CD14-positive monocyte (primary cell): ENCODE data around the gene FAM13C. TPM values are rescaled to one million over a fixed set of nuclear protein-coding genes. Genes with fewer than 3 reads are reported as not detected.

Experiments used
- DNase-seq, 3 donors: peaks; one replicate each; pipeline ENCODE4 v3.0.0-alpha.2; 2011 to 2022
- H2AFZ ChIP-seq: 2 replicates; pipeline ENCODE4 v1.6.0; 2012; ENCODE audit warnings: mild to moderate bottlenecking, low read depth, low read length, inconsistent platforms; ENCODE audit not compliant: insufficient read depth, poor library complexity, severe bottlenecking
- H3K27ac ChIP-seq, 2 donors: 1 replicate in 1 of 2; 2 replicates in 1 of 2; pipeline ENCODE4 v1.5.1; 2012 to 2013; ENCODE audit warnings: low read length in 2 of 2, control low read depth in 1 of 2, inconsistent platforms in 1 of 2, low read depth in 1 of 2, mild to moderate bottlenecking in 1 of 2
- H3K27me3 ChIP-seq, 2 donors: one replicate each; pipeline versions ENCODE4 v1.6.0 to v1.6.1; 2011 to 2013; ENCODE audit warnings: low read length in 2 of 2; ENCODE audit not compliant: control insufficient read depth in 2 of 2, insufficient read depth in 2 of 2
- H3K36me3 ChIP-seq, 2 donors: replicated peaks in 1 of 2; 1 replicate in 1 of 2; 2 replicates in 1 of 2; pipeline versions ENCODE4 v1.5.1 to v1.6.1; 2012 to 2013; ENCODE audit warnings: low read length in 2 of 2, control low read depth in 1 of 2, inconsistent platforms in 1 of 2, mild to moderate bottlenecking in 1 of 2; ENCODE audit not compliant: insufficient read depth in 2 of 2, control insufficient read depth in 1 of 2
- H3K4me1 ChIP-seq, 2 donors: 1 replicate in 1 of 2; 2 replicates in 1 of 2; pipeline versions ENCODE4 v1.5.1 to v1.6.1; 2012 to 2013; ENCODE audit warnings: low read length in 2 of 2, control low read depth in 1 of 2, inconsistent platforms in 1 of 2, mild to moderate bottlenecking in 1 of 2, moderate library complexity in 1 of 2; ENCODE audit not compliant: insufficient read depth in 2 of 2, control insufficient read depth in 1 of 2
- H3K4me2 ChIP-seq: replicated peaks from 2 replicates; pipeline ENCODE3; 2012; ENCODE audit warnings: low read length, moderate library complexity, mild to moderate bottlenecking; ENCODE audit not compliant: poor library complexity, severe bottlenecking; ENCODE audit errors: extremely low read depth
- H3K4me3 ChIP-seq, 3 experiments: fragments of 200-600 bp in 1 of 3; sonication (generic) in 1 of 3; replicated peaks in 1 of 3; 1 replicate in 2 of 3; 2 replicates in 1 of 3; pipeline ENCODE4 v1.5.1; 2011 to 2013; ENCODE audit warnings: low read length in 3 of 3, mild to moderate bottlenecking in 3 of 3, control low read depth in 2 of 3, low read depth in 2 of 3, inconsistent platforms in 1 of 3, moderate library complexity in 1 of 3
- H3K79me2 ChIP-seq: 2 replicates; pipeline ENCODE4 v1.6.0; 2012; ENCODE audit warnings: mild to moderate bottlenecking, control low read depth, inconsistent platforms, low read length, moderate library complexity; ENCODE audit not compliant: insufficient read depth
- H3K9ac ChIP-seq: 2 replicates; pipeline ENCODE4 v1.6.0; 2017; ENCODE audit warnings: low read length, mild to moderate bottlenecking; ENCODE audit not compliant: insufficient read depth, poor library complexity, severe bottlenecking
- H3K9me3 ChIP-seq, 2 donors: replicated peaks in 1 of 2; 1 replicate in 1 of 2; 2 replicates in 1 of 2; pipeline versions ENCODE4 v1.5.1 to v1.6.1; 2012 to 2013; ENCODE audit warnings: low read length in 2 of 2, control low read depth in 1 of 2; ENCODE audit not compliant: control insufficient read depth in 1 of 2, insufficient read depth in 1 of 2
- H4K20me1 ChIP-seq: 2 replicates; pipeline ENCODE4 v1.6.0; 2012; ENCODE audit warnings: mild to moderate bottlenecking, low read length, control low read depth, moderate library complexity; ENCODE audit not compliant: insufficient read depth
- H3K27ac Mint-ChIP-seq, 7 donors: one replicate each; pipeline ENCODE4 v1.8.0; 2020; ENCODE audit warnings: mild to moderate bottlenecking in 7 of 7, mixed read lengths in 7 of 7, moderate library complexity in 6 of 7, inconsistent platforms in 2 of 7
- H3K27me3 Mint-ChIP-seq, 3 donors: one replicate each; pipeline ENCODE4 v1.8.0; 2021 to 2022; ENCODE audit warnings: low read depth in 3 of 3, mild to moderate bottlenecking in 3 of 3, mixed read lengths in 3 of 3, moderate library complexity in 3 of 3, inconsistent platforms in 1 of 3
- H3K36me3 Mint-ChIP-seq, 2 donors: one replicate each; pipeline ENCODE4 v1.8.0; 2020; ENCODE audit warnings: mixed read lengths in 2 of 2, inconsistent platforms in 1 of 2, mild to moderate bottlenecking in 1 of 2
- H3K4me1 Mint-ChIP-seq: one replicate; pipeline ENCODE4 v1.8.0; 2020; ENCODE audit warnings: mild to moderate bottlenecking, mixed read lengths
- H3K4me3 Mint-ChIP-seq, 2 donors: one replicate each; pipeline ENCODE4 v1.8.0; 2020; ENCODE audit warnings: mild to moderate bottlenecking in 2 of 2, mixed read lengths in 2 of 2, moderate library complexity in 1 of 2
- H3K9me3 Mint-ChIP-seq, 7 donors: one replicate each; pipeline ENCODE4 v1.8.0; 2020 to 2022; ENCODE audit warnings: mixed read lengths in 7 of 7, mild to moderate bottlenecking in 6 of 7, moderate library complexity in 6 of 7, inconsistent platforms in 2 of 7
- CTCF ChIP-seq: fragments of 200-600 bp; IDR thresholded peaks from one replicate; pipeline ENCODE4 v1.8.0; 2022; ENCODE audit warnings: antibody characterized with exemption, mild to moderate bottlenecking
- WGBS: methylation state at CpG from one replicate; pipeline ENCODE4 v1.1.5; 2013; ENCODE audit warnings: missing lambda C conversion rate; ENCODE audit not compliant: insufficient coverage; 5-methylcytosine and 5-hydroxymethylcytosine counted together
- intact Hi-C, 2 donors: fragments of 100-400 bp; cut with micrococcal nuclease; formaldehyde crosslinking; loops; one replicate each; pipeline versions ENCODE4 v1.15.0 to v1.15.1; 2023
- polyA plus RNA-seq, 3 donors: library from polyadenylated mRNA; depleted of rRNA in 1 of 3; unstranded in 2 of 3; stranded (reverse) in 1 of 3; fragments of 300-500 nt in 2 of 3; fragments of >200 nt in 1 of 3; fragmentation: Illumina TruSeq in 2 of 3; gene quantifications; 1 replicate in 2 of 3; 2 replicates in 1 of 3; pipeline ENCODE4 v1.2.3, GENCODE V29; 2012 to 2021

Gene FAM13C
- polyA plus RNA-seq, 3 donors, result not detected

DNA sequence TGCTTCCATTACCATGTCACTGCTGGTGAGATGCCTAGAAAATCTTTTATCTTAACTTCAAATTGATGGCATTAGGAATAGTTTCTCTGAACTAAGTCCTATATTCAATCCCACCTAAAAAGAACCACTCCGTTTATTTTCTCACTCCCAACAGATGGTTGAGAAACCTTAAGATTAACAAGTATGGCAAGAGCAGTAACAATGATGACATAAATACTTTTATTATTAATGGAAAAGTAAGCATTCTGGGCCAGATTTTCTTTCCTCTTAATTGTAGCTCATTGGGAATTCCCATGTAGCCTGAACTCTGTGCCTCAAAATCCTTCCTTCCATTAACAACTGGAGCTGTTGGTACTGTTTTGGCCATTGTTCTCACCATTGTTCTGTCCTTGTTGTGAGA lies 21.1 kb upstream of the FAM13C start:
- Histone ChIP-seq H3K27ac (no peak overlapping the region), H3K4me3 (no peak overlapping the region), H3K4me1 (no peaks in the 10 kb centered on the region), H2AFZ (no peak overlapping the region), H3K27me3 (no peaks in the 10 kb centered on the region), H3K9ac (no peak overlapping the region), H3K36me3 (no peaks in the 10 kb centered on the region), H3K4me2 (no peak overlapping the region), H4K20me1 (no peaks in the 10 kb centered on the region), H3K9me3 (no peaks in the 10 kb centered on the region), H3K79me2 (no peaks in the 10 kb centered on the region)
- Mint-ChIP-seq H3K27me3 (no peaks in the 10 kb centered on the region), H3K4me3 (no peak overlapping the region), H3K27ac (no peak overlapping the region), H3K9me3 (peaks cover 0 to 2% (median 0%) of the 10 kb centered on the region in 7 donors), H3K36me3 (no peaks in the 10 kb centered on the region), H3K4me1 (no peaks in the 10 kb centered on the region)
- WGBS, result no CpG with 5 or more reads among the region's 1 CpG
- intact Hi-C loops, result no loop called here
- no peak for TF ChIP-seq CTCF
- no peak for DNase-seq

- H3K36me3 ChIP-seq, result no peaks in the 10 kb centered on the region
- no peaks in the 10 kb centered on the region for H3K27me3 ChIP-seq
- no peak for TF ChIP-seq CTCF
- DNase-seq, result no peak
- no peaks in the 10 kb centered on the region for H4K20me1 ChIP-seq
- Mint-ChIP-seq H3K36me3 (no peaks in the 10 kb centered on the region), H3K9me3 (peaks cover 0 to 2% (median 0%) of the 10 kb centered on the region in 7 donors), H3K27ac (no peak overlapping the region), H3K4me1 (no peaks in the 10 kb centered on the region), H3K4me3 (no peak overlapping the region), H3K27me3 (no peaks in the 10 kb centered on the region)
- H3K4me2 ChIP-seq, result no peak overlapping the region
- H3K4me1 ChIP-seq, result no peaks in the 10 kb centered on the region
- H3K9ac ChIP-seq, result no peak overlapping the region
- H2AFZ ChIP-seq, result no peak overlapping the region
- H3K27ac ChIP-seq, result no peak overlapping the region
- no peaks in the 10 kb centered on the region for H3K9me3 ChIP-seq
- intact Hi-C loops, result no loop called here
- H3K4me3 ChIP-seq, result no peak overlapping the region
- no peaks in the 10 kb centered on the region for H3K79me2 ChIP-seq
- WGBS, result 80% methylated on average over 2 of the region's 3 CpGs
Measured at GRCh38 chr10:59382831-59383295, 20.5 kb upstream of the FAM13C start.
